K562 (cell line): ENCODE measurements around the gene SNX17. TPM values are rescaled to one million over a fixed set of nuclear protein-coding genes. Genes with fewer than 3 reads are reported as not detected.

Experiments used
- polyA plus RNA-seq, 8 experiments: library from polyadenylated mRNA; depleted of rRNA in 4 of 8; stranded (reverse) in 5 of 8; unstranded in 3 of 8; fragments of >200 nt; fragmentation: Nextera tagmentation in 2 of 8; fragmentation: Illumina TruSeq in 1 of 8; extraction: Ambion mirVana in 2 of 8; extraction: Trizol in 1 of 8; gene quantifications; 2 replicates each; pipeline versions ENCODE4 v1.2.1 to v1.2.3, GENCODE V29; 2011 to 2014; ENCODE audit warnings: inconsistent platforms in 1 of 8, missing spikeins in 1 of 8
- total RNA-seq, 7 experiments: library from RNA; depleted of rRNA in 6 of 7; stranded (reverse); fragments of >200 nt in 6 of 7; fragmentation: Illumina TruSeq in 2 of 7; extraction: Trizol in 2 of 7; gene quantifications; 2 replicates each; pipeline versions ENCODE4 v1.2.1 to v1.2.3, GENCODE V29; 2011 to 2021; ENCODE audit warnings: low replicate concordance in 1 of 7

SNX17 gene
- total and polyA plus RNA-seq, 9 of the 15 experiments (the other 6 are each of a cell fraction or from before 2014, with no cell fraction given), result 3.0 to 75.7 (median 54.6) TPM

Other genes with a start within 250 kb of the SNX17 start
Only the 7 nearest of the 22 such genes appear.
- gene UCN, start 62.2 kb upstream of the SNX17 start, total RNA-seq (2014; rRNA removed), result 2.7 and 2.8 TPM in 2 replicates
- gene UCN, start 62.2 kb upstream of the SNX17 start, total RNA-seq (2014; rRNA removed; fragmentation: Illumina TruSeq; extraction: Trizol), result 0.25 TPM in 1 of 2 replicates, not detected in the other
- gene UCN, start 62.2 kb upstream of the SNX17 start, total RNA-seq (2015; rRNA removed; fragmentation: Illumina TruSeq; extraction: Trizol), result 0.64 and 0.65 TPM in 2 replicates
- gene UCN, start 62.2 kb upstream of the SNX17 start, total RNA-seq (2021), result 2.2 and 2.6 TPM in 2 replicates
- 0.43 and 0.53 TPM in 2 replicates for gene UCN, start 62.2 kb upstream of the SNX17 start, polyA plus RNA-seq (2011; rRNA removed)
- gene UCN, start 62.2 kb upstream of the SNX17 start, polyA plus RNA-seq (2014; fragmentation: Illumina TruSeq; extraction: Trizol), result 0.30 and 0.39 TPM in 2 replicates
- gene UCN, start 62.2 kb upstream of the SNX17 start, polyA plus RNA-seq (2014; fragmentation: Nextera tagmentation; extraction: Ambion mirVana), result under 1 TPM; 0.10 to 0.28 TPM
- 0.96 and 1.5 TPM in 2 replicates for gene UCN, start 62.2 kb upstream of the SNX17 start, polyA plus RNA-seq (2014; rRNA removed)
- gene MPV17, start 47.5 kb upstream of the SNX17 start, total RNA-seq (2014; rRNA removed), result 54.7 and 74.5 TPM in 2 replicates
- gene MPV17, start 47.5 kb upstream of the SNX17 start, total RNA-seq (2014; rRNA removed; fragmentation: Illumina TruSeq; extraction: Trizol), result 60.4 and 69.2 TPM in 2 replicates
- gene MPV17, start 47.5 kb upstream of the SNX17 start, total RNA-seq (2015; rRNA removed; fragmentation: Illumina TruSeq; extraction: Trizol), result 70.2 and 70.9 TPM in 2 replicates
- 66.8 and 71.2 TPM in 2 replicates for gene MPV17, start 47.5 kb upstream of the SNX17 start, total RNA-seq (2021)
- 140 and 144 TPM in 2 replicates for gene MPV17, start 47.5 kb upstream of the SNX17 start, polyA plus RNA-seq (2011; rRNA removed)
- 107 and 134 TPM in 2 replicates for gene MPV17, start 47.5 kb upstream of the SNX17 start, polyA plus RNA-seq (2014; fragmentation: Illumina TruSeq; extraction: Trizol)
- gene MPV17, start 47.5 kb upstream of the SNX17 start, polyA plus RNA-seq (2014; fragmentation: Nextera tagmentation; extraction: Ambion mirVana), result 10 to 100 TPM; 69.8 to 81.8 TPM
- gene MPV17, start 47.5 kb upstream of the SNX17 start, polyA plus RNA-seq (2014; rRNA removed), result 65.3 and 67.2 TPM in 2 replicates
- gene GTF3C2, start 13.9 kb upstream of the SNX17 start, total RNA-seq (2014; rRNA removed), result 38.6 and 64.7 TPM in 2 replicates
- gene GTF3C2, start 13.9 kb upstream of the SNX17 start, total RNA-seq (2014; rRNA removed; fragmentation: Illumina TruSeq; extraction: Trizol), result 49.2 and 51.3 TPM in 2 replicates
- gene GTF3C2, start 13.9 kb upstream of the SNX17 start, total RNA-seq (2015; rRNA removed; fragmentation: Illumina TruSeq; extraction: Trizol), result 53.0 and 57.9 TPM in 2 replicates
- gene GTF3C2, start 13.9 kb upstream of the SNX17 start, total RNA-seq (2021), result 70.0 and 85.2 TPM in 2 replicates
- gene GTF3C2, start 13.9 kb upstream of the SNX17 start, polyA plus RNA-seq (2011; rRNA removed), result 96.6 and 116 TPM in 2 replicates
- gene GTF3C2, start 13.9 kb upstream of the SNX17 start, polyA plus RNA-seq (2014; fragmentation: Illumina TruSeq; extraction: Trizol), result 84.4 and 96.8 TPM in 2 replicates
- 10 to 100 TPM; 35.5 to 40.2 TPM for gene GTF3C2, start 13.9 kb upstream of the SNX17 start, polyA plus RNA-seq (2014; fragmentation: Nextera tagmentation; extraction: Ambion mirVana)
- 62.4 and 65.8 TPM in 2 replicates for gene GTF3C2, start 13.9 kb upstream of the SNX17 start, polyA plus RNA-seq (2014; rRNA removed)
- gene EIF2B4, start 278 bp upstream of the SNX17 start, total RNA-seq (2014; rRNA removed), result 63.6 and 66.0 TPM in 2 replicates
- 43.3 and 45.4 TPM in 2 replicates for gene EIF2B4, start 278 bp upstream of the SNX17 start, total RNA-seq (2014; rRNA removed; fragmentation: Illumina TruSeq; extraction: Trizol)
- 45.3 and 46.8 TPM in 2 replicates for gene EIF2B4, start 278 bp upstream of the SNX17 start, total RNA-seq (2015; rRNA removed; fragmentation: Illumina TruSeq; extraction: Trizol)
- 57.0 and 66.6 TPM in 2 replicates for gene EIF2B4, start 278 bp upstream of the SNX17 start, total RNA-seq (2021)
- gene EIF2B4, start 278 bp upstream of the SNX17 start, polyA plus RNA-seq (2011; rRNA removed), result 53.1 and 64.8 TPM in 2 replicates
- gene EIF2B4, start 278 bp upstream of the SNX17 start, polyA plus RNA-seq (2014; fragmentation: Illumina TruSeq; extraction: Trizol), result 68.0 and 80.3 TPM in 2 replicates
- gene EIF2B4, start 278 bp upstream of the SNX17 start, polyA plus RNA-seq (2014; fragmentation: Nextera tagmentation; extraction: Ambion mirVana), result 10 to 100 TPM; 29.7 to 48.6 TPM
- gene EIF2B4, start 278 bp upstream of the SNX17 start, polyA plus RNA-seq (2014; rRNA removed), result 58.9 and 60.8 TPM in 2 replicates
- gene ZNF513, start 10.1 kb downstream of the SNX17 start, total RNA-seq (2014; rRNA removed), result 6.7 and 8.0 TPM in 2 replicates
- 1.9 and 2.5 TPM in 2 replicates for gene ZNF513, start 10.1 kb downstream of the SNX17 start, total RNA-seq (2014; rRNA removed; fragmentation: Illumina TruSeq; extraction: Trizol)
- 7.1 TPM in 2 replicates for gene ZNF513, start 10.1 kb downstream of the SNX17 start, total RNA-seq (2015; rRNA removed; fragmentation: Illumina TruSeq; extraction: Trizol)
- 8.5 and 9.9 TPM in 2 replicates for gene ZNF513, start 10.1 kb downstream of the SNX17 start, total RNA-seq (2021)
- gene ZNF513, start 10.1 kb downstream of the SNX17 start, polyA plus RNA-seq (2011; rRNA removed), result 4.4 and 6.6 TPM in 2 replicates
- gene ZNF513, start 10.1 kb downstream of the SNX17 start, polyA plus RNA-seq (2014; fragmentation: Illumina TruSeq; extraction: Trizol), result 4.1 and 7.4 TPM in 2 replicates
- gene ZNF513, start 10.1 kb downstream of the SNX17 start, polyA plus RNA-seq (2014; fragmentation: Nextera tagmentation; extraction: Ambion mirVana), result under 1 TPM; 0.04 to 0.15 TPM
- gene ZNF513, start 10.1 kb downstream of the SNX17 start, polyA plus RNA-seq (2014; rRNA removed), result 9.7 and 13.6 TPM in 2 replicates
- 164 and 176 TPM in 2 replicates for gene PPM1G, start 39.0 kb downstream of the SNX17 start, total RNA-seq (2014; rRNA removed)
- 153 and 155 TPM in 2 replicates for gene PPM1G, start 39.0 kb downstream of the SNX17 start, total RNA-seq (2014; rRNA removed; fragmentation: Illumina TruSeq; extraction: Trizol)
- 183 and 191 TPM in 2 replicates for gene PPM1G, start 39.0 kb downstream of the SNX17 start, total RNA-seq (2015; rRNA removed; fragmentation: Illumina TruSeq; extraction: Trizol)
- 154 and 173 TPM in 2 replicates for gene PPM1G, start 39.0 kb downstream of the SNX17 start, total RNA-seq (2021)
- 77.9 and 86.0 TPM in 2 replicates for gene PPM1G, start 39.0 kb downstream of the SNX17 start, polyA plus RNA-seq (2011; rRNA removed)
- 221 and 230 TPM in 2 replicates for gene PPM1G, start 39.0 kb downstream of the SNX17 start, polyA plus RNA-seq (2014; fragmentation: Illumina TruSeq; extraction: Trizol)
- gene PPM1G, start 39.0 kb downstream of the SNX17 start, polyA plus RNA-seq (2014; fragmentation: Nextera tagmentation; extraction: Ambion mirVana), result 10 to 100 TPM; 61.7 to 88.8 TPM
- gene PPM1G, start 39.0 kb downstream of the SNX17 start, polyA plus RNA-seq (2014; rRNA removed), result 116 and 136 TPM in 2 replicates
- 22.2 and 28.0 TPM in 2 replicates for gene NRBP1, start 58.0 kb downstream of the SNX17 start, total RNA-seq (2014; rRNA removed)
- 30.7 and 31.8 TPM in 2 replicates for gene NRBP1, start 58.0 kb downstream of the SNX17 start, total RNA-seq (2014; rRNA removed; fragmentation: Illumina TruSeq; extraction: Trizol)
- 40.3 and 41.9 TPM in 2 replicates for gene NRBP1, start 58.0 kb downstream of the SNX17 start, total RNA-seq (2015; rRNA removed; fragmentation: Illumina TruSeq; extraction: Trizol)
- 36.9 and 41.3 TPM in 2 replicates for gene NRBP1, start 58.0 kb downstream of the SNX17 start, total RNA-seq (2021)
- gene NRBP1, start 58.0 kb downstream of the SNX17 start, polyA plus RNA-seq (2011; rRNA removed), result 72.3 and 84.5 TPM in 2 replicates
- 50.0 and 50.7 TPM in 2 replicates for gene NRBP1, start 58.0 kb downstream of the SNX17 start, polyA plus RNA-seq (2014; fragmentation: Illumina TruSeq; extraction: Trizol)
- gene NRBP1, start 58.0 kb downstream of the SNX17 start, polyA plus RNA-seq (2014; fragmentation: Nextera tagmentation; extraction: Ambion mirVana), result 1 to 10 TPM; 2.9 to 7.8 TPM
- 41.4 and 46.2 TPM in 2 replicates for gene NRBP1, start 58.0 kb downstream of the SNX17 start, polyA plus RNA-seq (2014; rRNA removed)